NCI-H1436 (cell line): ENCODE data around the gene TTC32.

Experiments
- DNase-seq: peaks from one replicate; lab custom pipeline; 2025; lab: John Stamatoyannopoulos, UW

The TTC32 gene

DNA sequence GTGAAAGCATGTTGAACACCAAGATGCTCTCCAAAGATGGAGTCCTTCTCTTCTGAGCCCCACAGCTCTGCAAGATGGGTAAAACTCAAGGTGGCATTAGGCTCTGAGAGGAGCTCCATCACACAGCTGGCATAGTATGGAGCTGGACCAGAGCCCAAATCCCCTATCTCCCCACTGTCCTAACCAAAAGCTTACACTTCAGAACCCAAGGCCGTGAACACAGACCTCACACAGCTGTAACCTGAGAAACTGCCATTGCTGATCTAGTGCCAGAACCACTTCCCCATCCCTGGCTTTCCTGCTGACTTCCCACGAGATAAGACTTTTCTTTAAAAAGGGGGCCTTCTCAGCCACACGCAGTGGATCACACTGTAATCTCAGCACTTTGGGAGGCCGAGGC is 25.0 kb downstream of the TTC32 start:
- no peak for DNase-seq

GRCh38 chr2:19875280-19875679 is 26.5 kb downstream of the TTC32 start:
- no peak for DNase-seq

- no peak for DNase-seq
Observed at GRCh38 chr2:19874726-19875125, 27.1 kb downstream of the TTC32 start.

DNA sequence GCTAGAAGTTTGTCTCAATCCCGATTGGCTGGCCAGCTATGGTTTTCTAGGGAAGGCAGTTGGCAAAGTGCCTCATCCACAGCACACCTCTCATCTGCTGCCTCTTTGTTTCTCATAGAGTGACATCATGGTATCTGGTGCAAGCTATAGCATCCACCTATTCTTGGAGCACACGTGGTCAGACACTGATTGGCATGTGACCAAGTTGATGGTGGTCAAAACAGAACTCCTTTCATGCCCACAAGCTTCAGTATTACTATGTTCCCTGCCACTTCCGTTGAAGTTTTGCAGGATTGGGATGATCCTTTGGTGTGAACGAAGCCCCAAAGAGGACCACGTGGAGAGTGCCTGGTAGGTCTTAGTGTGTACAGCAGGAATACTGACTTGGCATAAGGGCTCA is 28.8 kb downstream of the TTC32 start:
- no peak for DNase-seq

DNA sequence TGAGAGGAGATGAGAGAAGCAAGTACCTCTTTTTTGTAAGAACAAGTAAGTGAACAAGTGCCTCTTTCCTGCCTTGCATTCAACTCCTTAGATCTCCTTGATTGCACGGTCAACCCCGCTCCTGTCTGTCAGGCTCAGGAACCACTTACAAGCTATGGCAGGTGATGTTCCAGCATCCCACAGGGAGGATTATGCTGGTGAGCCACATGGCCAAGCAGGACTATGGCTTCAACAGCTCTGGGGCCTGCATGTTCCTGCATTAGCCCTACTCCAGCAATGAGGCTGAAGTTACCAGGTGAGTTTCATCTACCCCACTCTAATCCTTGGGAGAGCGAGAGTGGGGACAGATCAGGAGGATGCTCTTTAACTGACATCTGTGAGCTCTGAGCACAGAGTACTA is 29.5 kb downstream of the TTC32 start:
- DNase-seq, result no peak

- DNase-seq, result no peak
Observed at GRCh38 chr2:19871836-19872235, 29.9 kb downstream of the TTC32 start.

DNA sequence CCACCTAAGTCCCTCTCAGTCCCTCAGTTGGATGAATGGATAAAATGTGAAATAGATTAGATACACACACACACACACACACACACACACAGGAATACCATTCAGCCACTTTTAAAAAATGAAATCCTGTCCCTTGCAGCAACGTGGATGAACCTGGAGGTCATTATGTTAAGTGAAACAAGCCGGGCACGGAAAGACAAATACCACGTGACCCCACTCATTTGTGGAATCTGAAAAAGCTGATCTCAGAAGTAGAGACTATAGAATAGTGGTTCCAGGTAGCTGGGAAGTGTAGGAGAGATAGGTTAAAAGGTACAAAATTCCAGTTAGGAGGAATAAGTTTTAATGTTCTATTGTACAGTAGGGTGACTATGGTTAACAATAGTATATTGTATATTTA is 31.0 kb downstream of the TTC32 start:
- DNase-seq, result no peak

DNA sequence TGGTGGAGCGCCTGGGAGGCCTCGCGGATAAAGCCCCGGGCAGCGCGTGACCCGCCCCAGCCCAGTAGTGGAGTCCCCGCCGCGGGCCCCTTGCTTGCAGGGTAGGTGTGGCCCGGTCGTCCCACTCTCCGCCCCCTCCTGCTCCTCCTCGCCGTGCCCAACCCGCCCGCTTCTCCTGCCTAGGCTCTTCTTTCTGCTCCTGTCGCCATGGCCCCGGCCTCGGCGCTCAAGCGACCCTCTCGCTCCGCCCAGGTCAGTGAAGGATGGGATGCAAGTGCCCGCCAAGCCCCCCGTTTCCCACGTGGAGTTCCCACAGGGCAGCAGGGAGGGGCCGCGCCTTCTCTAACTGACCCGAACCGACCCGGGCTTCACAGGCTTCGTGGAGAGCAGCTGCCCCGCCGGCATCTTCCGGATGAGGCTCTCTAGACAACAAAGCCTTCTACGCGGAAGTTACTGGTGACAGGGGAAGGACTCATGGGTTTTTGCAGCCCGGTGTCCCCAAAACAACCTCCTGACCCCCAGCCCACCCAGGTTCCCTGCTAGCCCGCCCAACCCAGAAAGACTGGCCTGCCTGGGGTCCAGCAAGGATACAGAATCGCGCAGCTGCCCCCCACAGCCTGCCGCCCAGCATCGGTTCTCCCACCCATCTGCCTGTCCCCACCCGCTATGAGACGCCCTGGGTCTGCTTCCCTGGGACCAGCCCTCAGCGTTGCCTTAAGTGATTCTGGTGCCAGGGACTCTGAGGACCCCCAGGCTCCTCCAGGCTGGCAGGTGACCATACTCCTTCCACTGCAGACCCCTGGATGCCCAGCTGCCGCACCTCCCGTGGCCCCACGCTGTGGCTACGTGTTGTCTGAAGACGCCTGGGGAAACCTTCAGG is 32.8 kb downstream of the TTC32 start:
- no peak for DNase-seq

DNA sequence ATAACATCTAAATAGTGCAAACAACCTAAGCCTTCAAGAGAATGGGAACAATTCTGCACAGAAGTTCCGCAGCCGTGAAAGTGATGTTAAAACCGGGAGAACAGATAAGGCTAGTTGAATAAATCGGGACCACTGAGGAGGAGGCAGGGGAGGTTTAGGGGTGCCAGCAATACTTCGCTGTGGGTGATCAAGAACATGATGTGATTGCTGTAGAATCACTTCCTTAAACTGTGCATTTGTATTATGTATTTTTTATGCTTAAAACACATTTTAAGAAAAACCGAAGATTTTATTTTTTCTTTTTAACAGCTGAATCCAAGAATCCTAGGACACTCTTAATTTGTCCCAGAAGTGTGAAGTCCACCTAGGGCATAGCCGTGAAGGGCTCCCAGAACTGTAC is 33.6 kb downstream of the TTC32 start:
- no peak for DNase-seq

- no peak for DNase-seq
Observed at GRCh38 chr2:19866771-19867170, 35.0 kb downstream of the TTC32 start.

DNA sequence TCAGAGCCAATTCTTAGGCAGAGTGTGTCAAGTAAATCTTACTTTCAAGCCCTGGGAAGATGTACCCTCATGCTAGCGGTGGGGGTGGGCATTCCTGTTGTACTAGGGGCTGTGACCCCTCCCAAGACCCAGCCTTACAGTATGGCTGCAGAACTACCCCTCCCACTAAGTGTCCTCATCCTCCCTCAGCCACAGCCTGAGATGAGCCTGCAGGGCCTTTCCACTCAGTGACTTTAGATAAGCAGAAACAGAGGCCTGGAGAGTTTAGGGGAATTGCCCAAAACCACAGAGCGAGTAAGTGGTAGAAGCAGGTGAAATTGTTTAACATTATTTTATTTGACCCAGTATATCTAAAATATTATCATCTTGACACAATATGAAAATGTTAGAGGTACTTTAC is 36.6 kb downstream of the TTC32 start:
- no peak for DNase-seq

GRCh38 chr2:19864381-19864780 is 37.4 kb downstream of the TTC32 start:
- DNase-seq, result no peak

DNA sequence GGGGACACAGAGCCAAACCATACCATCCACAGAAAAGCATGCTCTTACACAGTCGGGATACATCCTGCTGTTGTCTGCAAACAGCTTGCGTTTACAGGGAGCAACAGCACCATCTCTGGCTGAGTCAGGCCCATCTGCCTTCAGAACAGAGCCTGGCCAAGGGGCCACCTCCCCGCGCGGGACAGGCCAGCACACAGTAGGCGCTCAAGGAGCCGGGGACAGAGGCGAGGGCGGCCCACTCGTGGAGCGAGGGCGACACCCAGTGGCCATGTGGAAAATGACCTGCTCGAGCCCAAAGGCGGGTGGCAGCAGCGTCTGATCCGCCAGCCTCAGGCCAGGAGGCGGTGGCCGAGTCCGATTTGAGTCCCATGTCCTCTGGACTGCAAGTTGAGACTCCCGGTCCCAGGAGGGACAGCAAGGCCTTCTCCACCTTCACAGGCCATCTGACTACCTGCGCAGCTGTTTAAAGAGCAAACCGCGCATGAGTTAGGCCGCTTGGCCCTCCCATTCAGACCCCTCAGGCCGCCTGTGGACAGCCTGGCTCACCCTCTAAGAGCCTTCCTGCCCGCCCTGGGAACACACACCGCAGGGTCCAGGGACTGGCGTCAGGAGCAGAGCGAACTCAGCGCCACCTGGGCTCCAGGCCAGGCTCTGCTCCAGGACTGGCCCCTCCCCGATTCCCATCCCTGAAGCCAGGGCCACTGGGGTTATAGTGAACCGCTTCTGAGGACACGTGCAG is 38.3 kb downstream of the TTC32 start:
- no peak for DNase-seq

DNA sequence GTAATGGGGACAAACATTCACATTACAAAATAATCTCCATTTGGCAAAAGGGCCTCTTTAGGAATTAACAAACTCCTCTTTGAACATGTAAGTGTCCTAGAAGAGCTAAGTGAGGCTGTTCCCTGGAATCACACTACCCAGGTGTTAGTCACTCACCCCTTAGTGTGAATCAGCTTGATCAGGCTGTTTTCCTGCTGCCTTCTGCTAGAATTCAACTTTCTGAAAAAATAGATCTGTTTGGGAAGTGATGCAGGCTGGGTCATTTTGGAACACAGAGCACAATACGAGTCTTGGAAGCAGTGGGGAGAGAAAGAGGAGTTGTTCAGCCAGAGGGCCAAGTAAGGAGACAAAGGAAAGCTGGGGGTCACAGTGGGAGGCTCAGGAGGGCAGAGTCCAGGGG is 40.0 kb downstream of the TTC32 start:
- no peak for DNase-seq

DNA sequence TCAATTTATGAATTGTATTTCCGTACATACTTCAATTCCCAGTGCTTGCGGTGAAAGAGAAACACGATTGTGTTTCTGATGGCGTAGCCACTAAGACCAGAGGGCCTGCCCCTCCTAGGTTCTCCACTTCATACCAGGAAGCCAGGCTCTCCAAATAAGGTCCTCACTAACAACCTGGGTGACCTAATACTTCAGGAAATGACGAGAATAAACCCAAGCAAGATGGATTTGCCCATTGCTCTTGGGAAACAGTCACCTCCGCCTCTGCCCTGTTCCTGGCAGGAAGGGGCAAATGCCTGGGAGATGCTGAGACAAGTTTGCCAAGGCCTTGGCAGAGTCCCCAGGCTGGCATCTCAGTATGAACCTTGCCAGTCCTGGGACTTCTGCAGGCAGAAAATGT is 41.8 kb downstream of the TTC32 start:
- no peak for DNase-seq

GRCh38 chr2:19859565-19859964 is 42.2 kb downstream of the TTC32 start:
- DNase-seq, result no peak

DNA sequence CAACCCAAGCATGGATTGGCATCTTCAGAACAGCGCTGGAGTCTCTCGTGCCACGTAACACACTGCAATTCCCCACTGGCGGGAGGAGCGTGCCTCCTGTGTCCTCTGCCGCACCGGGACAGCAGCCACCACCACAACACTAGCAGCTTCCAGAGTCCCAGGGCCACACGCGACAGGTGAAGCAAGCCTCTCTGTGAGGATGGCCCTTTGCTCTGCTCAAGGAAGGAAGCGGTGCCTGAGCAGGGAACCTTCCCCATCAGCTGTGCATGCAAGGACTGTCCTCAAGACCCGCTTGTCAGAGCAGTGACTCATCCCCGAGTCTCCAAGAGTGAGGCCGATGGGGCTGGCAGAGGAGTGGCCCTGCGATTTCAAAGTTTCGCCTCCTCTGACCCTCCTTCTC is 44.0 kb downstream of the TTC32 start:
- no peak for DNase-seq

- no peak for DNase-seq
Observed at GRCh38 chr2:19857100-19857499, 44.7 kb downstream of the TTC32 start.

DNA sequence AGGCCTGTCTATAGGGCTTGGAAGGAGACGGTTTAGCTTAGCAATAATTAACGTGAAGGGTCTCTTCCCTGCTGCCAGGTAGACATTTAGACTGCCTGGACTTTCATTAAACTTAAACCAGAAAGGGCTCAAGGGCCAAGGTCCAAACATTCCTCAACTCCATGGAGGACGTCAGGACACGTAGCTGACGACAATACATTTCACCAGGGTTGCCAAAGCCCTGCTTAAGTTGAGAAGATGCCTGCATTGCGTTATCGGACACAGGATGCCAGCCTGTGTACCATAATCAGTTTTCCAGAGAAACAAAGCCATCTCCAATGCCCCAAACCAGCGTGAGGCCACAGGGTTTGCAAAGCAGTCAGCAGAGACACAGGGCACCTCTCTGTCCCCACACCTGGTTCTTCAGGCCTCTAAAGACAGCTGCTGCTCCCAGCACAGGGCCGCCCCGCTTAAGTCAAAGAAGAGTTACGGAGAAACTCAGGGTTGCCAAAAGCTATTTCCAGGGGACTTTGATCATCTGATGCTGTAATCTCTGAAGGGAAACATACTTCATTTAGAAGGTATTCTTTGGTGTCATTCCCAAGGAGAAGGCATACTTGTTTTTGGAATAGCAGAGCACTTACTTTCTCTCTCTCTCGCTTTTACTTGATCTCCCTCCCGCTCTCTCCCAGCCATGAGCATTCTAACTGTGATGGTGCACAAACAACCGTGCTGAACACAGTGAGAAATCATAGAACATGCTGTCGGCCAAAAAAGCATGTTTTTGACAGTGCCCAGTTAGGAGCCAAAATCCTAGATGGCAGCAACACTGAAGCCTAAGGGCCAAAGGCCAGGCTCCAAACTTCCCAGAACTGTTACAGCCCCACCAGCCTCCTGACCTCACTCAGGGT is 46.0 kb downstream of the TTC32 start:
- no peak for DNase-seq

GRCh38 chr2:19854596-19855541 is 46.9 kb downstream of the TTC32 start:
- no peak for DNase-seq

DNA sequence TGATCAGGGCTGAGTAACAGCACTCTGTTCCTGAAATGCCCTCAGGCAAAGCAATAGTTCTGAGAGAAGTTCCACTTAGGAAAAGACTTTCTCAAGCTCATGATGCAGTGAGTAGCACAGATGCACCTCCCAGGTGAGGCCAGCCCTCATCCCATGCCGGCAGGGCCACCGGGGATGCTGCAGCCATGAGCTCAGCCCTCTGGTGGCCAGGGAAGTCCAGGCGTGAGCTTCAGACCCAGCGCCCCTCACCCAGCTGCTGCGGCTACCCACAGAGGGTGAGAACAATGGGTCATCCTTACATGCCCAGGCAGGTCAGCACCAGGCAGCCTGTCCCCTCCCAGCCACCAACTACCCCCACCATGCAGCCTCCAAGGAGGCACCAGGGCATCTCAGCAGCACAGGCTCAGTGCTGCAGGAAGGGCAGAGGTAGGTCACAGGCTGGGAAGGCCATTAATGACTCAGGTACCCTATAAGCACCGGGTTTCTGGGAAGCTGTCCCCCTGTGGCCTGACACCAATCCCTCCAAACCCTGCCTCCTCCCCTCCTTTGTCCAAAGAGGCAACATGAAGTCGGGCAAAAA is 50.6 kb downstream of the TTC32 start:
- DNase-seq, result no peak
